ENCODE results near the gene RNU6-1.

RNU6-1 gene

DNA sequence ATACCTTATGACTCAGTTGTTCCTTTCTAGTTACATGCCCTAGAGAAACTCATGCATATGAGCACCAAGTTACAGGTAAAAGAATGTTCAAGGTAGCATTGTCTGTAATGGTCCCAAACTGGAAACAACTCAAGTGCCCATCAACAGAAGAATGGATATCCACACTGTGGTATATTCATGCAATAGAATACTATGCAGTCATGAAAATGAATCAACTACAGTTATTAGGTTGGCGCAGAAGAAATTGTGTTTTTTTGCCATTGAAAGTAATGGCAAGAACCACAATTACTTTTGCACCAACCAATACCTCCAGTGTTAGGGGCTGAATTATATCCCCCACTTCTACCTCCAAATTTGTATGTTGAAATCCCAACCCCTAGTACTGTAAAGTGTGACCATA is 9.7 kb upstream of the RNU6-1 start:
- Histone ChIP-seq H3K18ac (ENCODE audit: low read length) (no peak overlapping the region), H3K56ac (ENCODE audit: low read length) (no peak overlapping the region), H2AK5ac (ENCODE audit: low read length) (no peak overlapping the region), H3K79me2 (ENCODE audit: control insufficient read depth, insufficient read depth, low read length) (no peaks in the 10 kb centered on the region), H3K9ac (ENCODE audit: low read length) (no peak overlapping the region), H3K4me1 (ENCODE audit: control insufficient read depth, low read depth, low read length) (peaks cover 11% of the 10 kb centered on the region), H3K4me2 (ENCODE audit: low read length) (no peak overlapping the region), H3K36me3 (ENCODE audit: control insufficient read depth, insufficient read depth, low read length) (no peaks in the 10 kb centered on the region), H4K5ac (ENCODE audit: low read length) (no peak overlapping the region), H3K27me3 (ENCODE audit: insufficient read depth, low read length, poor library complexity) (no peaks in the 10 kb centered on the region), H3K23ac (ENCODE audit: low read length) (no peak overlapping the region), H2BK5ac (ENCODE audit: low read length) (no peak overlapping the region), H3K79me1 (ENCODE audit: low read length) (no peaks in the 10 kb centered on the region), H4K8ac (ENCODE audit: low read depth, low read length) (no peak overlapping the region), H3K4ac (ENCODE audit: low read depth, low read length) (no peak overlapping the region), H3K4me3 (ENCODE audit: low read length) (no peak overlapping the region), H3K27ac (ENCODE audit: low read depth, low read length) (no peak overlapping the region), H2BK15ac (replicated peaks; ENCODE audit: low read depth) (no peak overlapping the region), H2BK120ac (ENCODE audit: low read depth, low read length) (no peak overlapping the region)
- DNase-seq: no peak
- no CpG with 5 or more reads among the region's 1 CpG for WGBS (ENCODE audit: extremely low coverage, insufficient coverage, low lambda C conversion rate)

DNA sequence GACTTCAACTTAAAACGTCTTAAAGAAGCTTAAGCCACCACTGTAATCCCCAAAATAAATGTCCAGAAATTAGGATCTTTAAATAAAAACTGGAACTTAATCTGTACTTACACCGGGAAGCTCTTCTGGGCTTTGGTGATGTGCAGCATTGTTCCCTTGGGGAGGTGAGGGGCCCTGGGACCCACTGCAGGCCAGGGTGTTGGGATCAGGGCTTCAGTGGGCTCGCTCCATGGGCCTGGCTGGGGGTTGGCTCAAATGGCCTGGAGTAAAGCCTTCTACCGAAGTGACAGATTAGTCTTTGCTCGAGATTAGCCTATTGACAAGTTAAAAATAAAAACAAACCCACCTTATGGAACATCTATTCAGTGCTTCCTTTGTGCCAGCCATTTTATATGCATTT is 6.1 kb upstream of the RNU6-1 start:
- H3K23ac ChIP-seq (ENCODE audit: low read length): no peak overlapping the region
- no peak overlapping the region for H2BK5ac ChIP-seq (ENCODE audit: low read length)
- peaks cover 5% of the 10 kb centered on the region for H3K4me1 ChIP-seq (ENCODE audit: control insufficient read depth, low read depth, low read length)
- H3K18ac ChIP-seq (ENCODE audit: low read length): no peak overlapping the region
- H2BK15ac ChIP-seq (replicated peaks; ENCODE audit: low read depth): no peak overlapping the region
- H2BK120ac ChIP-seq (ENCODE audit: low read depth, low read length): no peak overlapping the region
- no peak overlapping the region for H3K4ac ChIP-seq (ENCODE audit: low read depth, low read length)
- no peaks in the 10 kb centered on the region for H3K79me1 ChIP-seq (ENCODE audit: low read length)
- DNase-seq: no peak
- no peak overlapping the region for H3K4me2 ChIP-seq (ENCODE audit: low read length)
- H4K8ac ChIP-seq (ENCODE audit: low read depth, low read length): no peak overlapping the region
- no peaks in the 10 kb centered on the region for H3K27me3 ChIP-seq (ENCODE audit: insufficient read depth, low read length, poor library complexity)
- H3K79me2 ChIP-seq (ENCODE audit: control insufficient read depth, insufficient read depth, low read length): no peaks in the 10 kb centered on the region
- no CpG with 5 or more reads among the region's 5 CpGs for WGBS (ENCODE audit: extremely low coverage, insufficient coverage, low lambda C conversion rate)
- no peaks in the 10 kb centered on the region for H3K36me3 ChIP-seq (ENCODE audit: control insufficient read depth, insufficient read depth, low read length)
- H3K9ac ChIP-seq (ENCODE audit: low read length): no peak overlapping the region
- H3K4me3 ChIP-seq (ENCODE audit: low read length): no peak overlapping the region
- no peak overlapping the region for H2AK5ac ChIP-seq (ENCODE audit: low read length)
- no peak overlapping the region for H3K27ac ChIP-seq (ENCODE audit: low read depth, low read length)
- H4K5ac ChIP-seq (ENCODE audit: low read length): no peak overlapping the region
- H3K56ac ChIP-seq (ENCODE audit: low read length): no peak overlapping the region

GRCh38 chr15:67843571-67844387 is 3.9 kb upstream of the RNU6-1 start:
- DNase-seq: peak; percentile 93
- no peaks in the 10 kb centered on the region for H3K79me2 ChIP-seq (ENCODE audit: control insufficient read depth, insufficient read depth, low read length)
- no peak overlapping the region for H4K5ac ChIP-seq (ENCODE audit: low read length)
- no peak overlapping the region for H2BK15ac ChIP-seq (replicated peaks; ENCODE audit: low read depth)
- H3K9ac ChIP-seq (ENCODE audit: low read length): no peak overlapping the region
- no peak overlapping the region for H3K23ac ChIP-seq (ENCODE audit: low read length)
- no peak overlapping the region for H3K56ac ChIP-seq (ENCODE audit: low read length)
- H2BK5ac ChIP-seq (ENCODE audit: low read length): no peak overlapping the region
- H3K4ac ChIP-seq (ENCODE audit: low read depth, low read length): no peak overlapping the region
- H3K79me1 ChIP-seq (ENCODE audit: low read length): no peaks in the 10 kb centered on the region
- no peaks in the 10 kb centered on the region for H3K27me3 ChIP-seq (ENCODE audit: insufficient read depth, low read length, poor library complexity)
- no peak overlapping the region for H4K8ac ChIP-seq (ENCODE audit: low read depth, low read length)
- H2BK120ac ChIP-seq (ENCODE audit: low read depth, low read length): no peak overlapping the region
- H3K18ac ChIP-seq (ENCODE audit: low read length): no peak overlapping the region
- H3K27ac ChIP-seq (ENCODE audit: low read depth, low read length): no peak overlapping the region
- no CpG with 5 or more reads among the region's 7 CpGs for WGBS (ENCODE audit: extremely low coverage, insufficient coverage, low lambda C conversion rate)
- H3K36me3 ChIP-seq (ENCODE audit: control insufficient read depth, insufficient read depth, low read length): no peaks in the 10 kb centered on the region
- no peak overlapping the region for H3K4me3 ChIP-seq (ENCODE audit: low read length)
- no peak overlapping the region for H3K4me2 ChIP-seq (ENCODE audit: low read length)
- H2AK5ac ChIP-seq (ENCODE audit: low read length): no peak overlapping the region
- peaks cover 5% of the 10 kb centered on the region for H3K4me1 ChIP-seq (ENCODE audit: control insufficient read depth, low read depth, low read length)

- Histone ChIP-seq H3K4me2 (ENCODE audit: low read length) (no peak overlapping the region), H4K5ac (ENCODE audit: low read length) (no peak overlapping the region), H2BK120ac (ENCODE audit: low read depth, low read length) (no peak overlapping the region), H3K79me2 (ENCODE audit: control insufficient read depth, insufficient read depth, low read length) (no peaks in the 10 kb centered on the region), H2BK5ac (ENCODE audit: low read length) (no peak overlapping the region), H3K4me1 (ENCODE audit: control insufficient read depth, low read depth, low read length) (peaks cover 5% of the 10 kb centered on the region), H3K27me3 (ENCODE audit: insufficient read depth, low read length, poor library complexity) (peaks cover under 1% of the 10 kb centered on the region), H3K56ac (ENCODE audit: low read length) (no peak overlapping the region), H3K79me1 (ENCODE audit: low read length) (no peaks in the 10 kb centered on the region), H4K8ac (ENCODE audit: low read depth, low read length) (no peak overlapping the region), H3K36me3 (ENCODE audit: control insufficient read depth, insufficient read depth, low read length) (no peaks in the 10 kb centered on the region), H3K23ac (ENCODE audit: low read length) (no peak overlapping the region), H3K18ac (ENCODE audit: low read length) (no peak overlapping the region), H2AK5ac (ENCODE audit: low read length) (no peak overlapping the region), H3K4me3 (ENCODE audit: low read length) (no peak overlapping the region), H3K27ac (ENCODE audit: low read depth, low read length) (no peak overlapping the region), H3K4ac (ENCODE audit: low read depth, low read length) (no peak overlapping the region), H3K9ac (ENCODE audit: low read length) (no peak overlapping the region), H2BK15ac (replicated peaks; ENCODE audit: low read depth) (no peak overlapping the region)
- no CpG with 5 or more reads among the region's 7 CpGs for WGBS (ENCODE audit: extremely low coverage, insufficient coverage, low lambda C conversion rate)
- DNase-seq: no peak
These were observed 3.3 kb upstream of the RNU6-1 start for GRCh38 chr15:67843092-67843501.

DNA sequence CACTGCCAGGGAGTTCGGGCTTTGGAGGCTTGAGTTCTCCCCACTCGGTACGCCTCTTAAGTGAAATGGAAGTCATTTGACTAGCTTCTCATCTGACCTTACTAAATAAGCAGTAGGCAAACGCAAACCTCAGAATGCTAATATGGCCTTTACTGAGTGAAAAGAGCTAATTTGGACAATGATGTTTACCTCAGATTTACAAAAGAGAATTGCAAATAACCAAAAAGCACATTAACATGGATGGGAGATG is 1.6 kb upstream of the RNU6-1 start:
- no peak for DNase-seq
- no CpG with 5 or more reads among the region's 4 CpGs for WGBS (ENCODE audit: extremely low coverage, insufficient coverage, low lambda C conversion rate)

More for the DNA sequence above, 1.6 kb upstream of the RNU6-1 start:
- Histone ChIP-seq H3K4me2 (ENCODE audit: low read length) (no peak overlapping the region), H3K4me3 (ENCODE audit: low read length) (no peak overlapping the region), H2BK120ac (ENCODE audit: low read depth, low read length) (no peak overlapping the region), H3K36me3 (ENCODE audit: control insufficient read depth, insufficient read depth, low read length) (no peaks in the 10 kb centered on the region), H2AK5ac (ENCODE audit: low read length) (no peak overlapping the region), H3K27me3 (ENCODE audit: insufficient read depth, low read length, poor library complexity) (peaks cover 8% of the 10 kb centered on the region), H3K27ac (ENCODE audit: low read depth, low read length) (no peak overlapping the region), H4K8ac (ENCODE audit: low read depth, low read length) (no peak overlapping the region), H3K4me1 (ENCODE audit: control insufficient read depth, low read depth, low read length) (peaks cover 5% of the 10 kb centered on the region), H2BK15ac (replicated peaks; ENCODE audit: low read depth) (no peak overlapping the region), H3K56ac (ENCODE audit: low read length) (no peak overlapping the region), H3K4ac (ENCODE audit: low read depth, low read length) (no peak overlapping the region), H3K18ac (ENCODE audit: low read length) (no peak overlapping the region), H3K9ac (ENCODE audit: low read length) (no peak overlapping the region), H3K23ac (ENCODE audit: low read length) (no peak overlapping the region), H3K79me1 (ENCODE audit: low read length) (no peaks in the 10 kb centered on the region), H3K79me2 (ENCODE audit: control insufficient read depth, insufficient read depth, low read length) (no peaks in the 10 kb centered on the region), H2BK5ac (ENCODE audit: low read length) (no peak overlapping the region), H4K5ac (ENCODE audit: low read length) (no peak overlapping the region)

Measured in mesendoderm (in vitro differentiated cells).